Activated CD4-positive, alpha-beta T cell treated with anti-CD3 and anti-CD28 coated beads, Interleukin-2, amount 50 U/mL, for 48 hours (primary cell): ENCODE results near the gene RAB42.
"Not testable (repeated sequence)": the region's sequence is repeated elsewhere in the genome, so short reads cannot be mapped to it uniquely, and the experiment has no call there.

ENCODE experiments used
- DNase-seq, 2 experiments: peaks; one replicate each; pipeline ENCODE4 v3.0.0-alpha.2; 2020

The RAB42 gene, protein sequence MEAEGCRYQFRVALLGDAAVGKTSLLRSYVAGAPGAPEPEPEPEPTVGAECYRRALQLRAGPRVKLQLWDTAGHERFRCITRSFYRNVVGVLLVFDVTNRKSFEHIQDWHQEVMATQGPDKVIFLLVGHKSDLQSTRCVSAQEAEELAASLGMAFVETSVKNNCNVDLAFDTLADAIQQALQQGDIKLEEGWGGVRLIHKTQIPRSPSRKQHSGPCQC

DNA sequence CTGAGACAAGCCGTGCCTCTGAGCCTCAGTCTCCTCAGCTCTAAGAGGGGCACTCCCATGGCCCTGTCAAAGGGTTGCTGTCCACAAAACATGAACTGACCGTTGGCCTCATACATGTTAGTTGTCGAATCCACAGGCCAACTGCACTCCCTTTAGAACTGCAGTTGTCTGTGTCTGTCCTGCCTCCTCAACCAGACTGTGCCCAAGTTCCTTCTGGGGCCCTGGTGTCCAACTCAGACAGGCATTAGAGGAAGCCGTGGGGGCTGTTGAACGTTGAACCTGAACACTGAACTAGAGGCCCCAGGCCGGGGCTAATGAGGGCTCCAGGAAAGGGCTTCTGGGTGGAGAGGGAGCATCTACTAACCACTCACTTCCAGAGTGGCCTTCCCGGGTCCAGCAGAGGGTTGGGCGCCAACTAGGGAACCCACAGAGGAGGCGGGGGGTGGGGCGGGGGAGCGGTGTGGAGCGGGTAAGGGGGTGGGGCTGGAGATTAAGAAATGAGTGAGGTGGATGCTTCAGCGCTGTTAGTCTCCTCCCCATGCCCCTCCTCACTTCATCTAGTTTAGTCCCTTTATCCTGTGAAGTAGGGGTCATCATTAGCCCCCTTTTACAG lies at the start of gene RAB42:
TSS of gene RAB42 (plus strand) at position 558 of the 613 bp plus-strand sequence. CDS start 247 bp downstream, outside the sequence.
- DNase-seq = peak; percentile 16 to 19

DNA sequence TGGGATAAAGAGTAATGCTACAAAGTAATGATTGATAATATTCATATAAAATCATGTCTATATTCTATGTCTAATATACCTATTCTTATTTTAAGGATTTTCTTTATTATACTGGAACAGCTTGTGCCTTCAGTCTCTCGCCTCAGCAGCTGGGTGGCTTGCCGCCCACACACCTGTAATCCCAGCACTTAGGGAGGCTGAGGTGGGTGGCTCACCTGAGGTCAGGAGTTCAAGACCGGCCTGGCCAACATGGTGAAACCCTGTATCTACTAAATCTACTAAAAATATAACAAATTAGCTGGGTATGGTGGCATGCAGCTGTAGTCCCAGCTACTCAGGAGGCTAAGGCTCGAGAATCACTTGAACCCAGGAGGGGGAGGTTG lies 46.8 kb upstream of the RAB42 start:
- DNase-seq = no peak

DNA sequence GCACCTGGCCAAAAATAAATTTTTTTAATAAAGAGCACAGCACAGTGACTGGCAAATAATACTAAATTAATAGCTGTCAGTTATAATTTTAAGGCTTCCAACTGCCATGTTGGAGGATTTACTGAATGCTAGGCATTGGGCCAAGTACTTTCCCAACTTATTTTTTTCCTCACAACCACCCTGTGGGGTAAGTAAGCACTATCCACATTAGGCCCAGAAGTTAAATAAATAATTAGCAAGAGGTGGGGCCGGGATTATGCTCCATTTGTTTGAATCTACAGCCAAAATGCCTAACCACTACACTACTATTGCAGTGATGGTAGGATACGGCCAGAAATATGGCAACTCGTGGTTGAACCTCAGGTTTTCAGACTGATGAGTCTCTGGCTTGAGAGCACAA lies 43.7 kb upstream of the RAB42 start:
- DNase-seq = no peak

DNA sequence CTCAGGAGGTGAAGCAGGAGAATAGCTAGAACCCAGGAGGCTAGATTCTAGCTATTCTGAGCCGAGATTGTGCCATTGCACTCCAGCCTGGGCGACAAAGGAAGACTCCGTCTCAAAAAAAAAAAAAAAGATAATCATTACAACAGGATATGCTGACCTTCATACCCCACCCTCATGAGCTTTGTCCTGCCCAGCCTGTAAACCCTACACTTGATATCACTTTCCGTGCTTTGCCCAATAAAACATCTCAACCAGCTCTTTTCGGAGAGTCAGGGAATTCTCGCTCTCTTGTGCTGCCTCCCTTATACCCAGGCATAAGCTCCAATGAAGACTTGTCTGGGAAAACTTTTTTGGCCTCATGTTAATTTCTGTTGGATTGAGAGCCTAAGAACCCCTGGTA lies 40.7 kb upstream of the RAB42 start:
- no peak for DNase-seq

DNA sequence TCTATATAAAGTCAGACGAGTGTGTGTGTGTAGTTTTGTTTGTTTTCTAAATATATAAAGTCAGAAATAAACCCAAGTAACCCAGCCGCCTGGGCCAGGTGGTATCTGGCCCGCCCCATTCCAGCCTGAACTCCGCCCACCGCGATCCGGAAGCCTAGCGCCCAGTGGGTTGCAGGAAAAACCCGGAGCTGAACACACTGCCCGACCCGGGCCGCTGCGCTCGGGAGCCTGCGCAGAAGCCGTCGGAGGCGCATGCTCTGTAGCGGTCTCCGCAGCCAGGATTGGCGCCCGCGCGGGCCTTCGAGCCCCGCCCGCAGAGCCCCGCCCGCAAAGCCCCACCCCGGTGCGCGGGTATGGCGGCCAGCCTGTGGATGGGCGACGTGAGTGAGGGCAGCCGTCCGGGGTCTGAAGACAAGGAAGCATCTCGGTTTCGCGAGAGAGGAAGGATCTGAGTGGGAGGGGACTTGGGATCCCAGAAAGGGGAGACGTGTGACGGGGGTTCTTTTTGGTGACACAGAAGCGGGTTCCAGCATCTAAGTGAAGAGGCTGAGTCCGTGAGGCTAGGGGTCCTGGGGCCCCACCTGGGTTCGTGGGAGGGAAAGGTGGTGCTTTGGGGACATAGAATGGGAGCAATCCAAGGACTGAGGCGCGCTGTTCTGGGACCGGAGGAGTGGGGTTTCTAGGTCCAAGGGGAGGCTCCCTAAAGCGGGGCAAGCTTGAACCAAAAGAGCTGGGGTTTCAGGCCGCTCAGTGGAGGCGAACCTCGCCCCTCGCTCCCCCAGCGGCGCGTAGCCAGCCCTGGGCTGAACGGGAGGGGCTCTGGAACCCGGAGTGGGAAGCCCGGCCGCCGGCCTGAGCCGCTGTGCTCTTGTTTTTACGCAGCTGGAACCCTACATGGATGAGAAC lies 39.1 kb upstream of the RAB42 start, which contains the start of gene TRNAU1AP:
TSS of gene TRNAU1AP (plus strand) at position 328 of the 906 bp plus-strand sequence. CDS start at position 354, 26 bp downstream.
- DNase-seq = peak; percentile 98

DNA sequence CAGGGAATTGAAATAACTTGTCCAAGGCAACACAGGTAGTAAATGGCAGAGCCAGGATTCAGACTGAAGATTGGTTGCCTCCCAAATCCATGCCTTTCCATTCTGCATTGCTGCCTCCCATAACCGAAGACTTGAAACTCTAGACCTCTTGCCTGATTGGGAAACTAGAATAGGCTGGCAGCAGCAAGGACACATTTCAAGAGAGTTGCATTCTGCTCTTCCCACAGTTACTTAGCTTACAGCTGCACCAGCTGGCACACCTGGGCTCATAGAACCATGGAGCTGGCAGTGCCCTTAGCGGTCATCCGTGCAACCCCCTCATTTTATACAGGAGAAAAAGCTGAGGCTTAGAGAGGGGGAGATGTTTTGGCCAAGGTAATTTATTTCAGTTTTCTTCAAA lies 31.2 kb upstream of the RAB42 start:
- DNase-seq = no peak

DNA sequence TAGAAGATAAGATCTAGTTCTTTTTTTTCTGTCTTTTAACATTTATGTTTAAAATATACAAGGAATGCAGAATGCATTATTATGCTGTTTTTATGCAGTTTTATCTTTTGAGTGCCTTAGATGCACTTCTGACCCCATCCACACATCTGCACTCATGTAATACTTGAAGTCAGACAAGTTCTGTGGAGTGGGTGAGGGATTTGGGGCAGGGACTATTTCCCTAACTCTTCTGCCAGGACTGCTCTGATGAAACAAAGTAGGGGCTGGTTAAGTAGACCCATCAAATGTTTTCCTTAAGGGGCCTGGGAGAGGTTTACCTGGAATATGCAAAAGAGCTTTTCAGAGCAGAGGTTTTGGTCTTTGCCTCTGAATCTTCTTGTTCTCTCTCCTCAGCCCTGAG lies 27.8 kb upstream of the RAB42 start:
- no peak for DNase-seq

DNA sequence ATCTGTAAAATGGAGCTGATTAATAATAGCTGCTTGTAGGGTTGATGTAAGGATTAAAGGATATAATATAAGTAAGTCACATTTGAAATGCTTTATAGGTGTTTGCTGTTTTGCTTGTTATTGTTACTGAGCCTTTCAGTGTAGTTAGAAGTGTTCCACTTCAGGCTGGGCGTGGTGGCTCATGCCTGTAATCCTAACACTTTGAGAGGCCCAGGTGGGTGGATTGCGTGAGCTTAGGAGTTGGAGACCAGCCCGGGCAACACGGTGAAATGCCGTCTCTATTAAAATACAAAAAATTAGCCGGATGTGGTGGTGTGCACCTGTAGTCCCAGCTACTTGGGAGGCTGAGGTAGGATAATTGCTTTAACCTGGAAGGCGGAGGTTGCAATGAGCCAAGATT lies 27.0 kb upstream of the RAB42 start:
- no peak for DNase-seq

DNA sequence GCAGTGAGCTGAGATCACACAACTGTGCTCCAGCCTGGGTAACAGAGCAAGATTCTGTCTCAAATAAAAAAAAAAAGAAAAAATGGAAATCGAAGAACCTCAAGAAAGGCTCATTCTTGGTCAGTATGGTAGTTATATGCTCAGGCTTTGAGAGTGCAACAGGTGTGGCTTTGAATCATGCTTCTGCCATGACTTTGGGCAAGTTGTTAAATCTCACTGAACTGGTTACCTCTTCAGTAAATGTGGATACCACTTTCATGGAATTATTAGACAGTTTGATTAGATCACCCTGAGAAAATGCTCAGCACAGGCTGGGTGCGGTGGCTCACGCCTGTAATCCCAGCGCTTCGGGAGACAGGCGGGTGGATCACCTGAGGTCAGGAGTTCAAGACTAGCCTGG lies 26.3 kb upstream of the RAB42 start:
- DNase-seq = no peak

DNA sequence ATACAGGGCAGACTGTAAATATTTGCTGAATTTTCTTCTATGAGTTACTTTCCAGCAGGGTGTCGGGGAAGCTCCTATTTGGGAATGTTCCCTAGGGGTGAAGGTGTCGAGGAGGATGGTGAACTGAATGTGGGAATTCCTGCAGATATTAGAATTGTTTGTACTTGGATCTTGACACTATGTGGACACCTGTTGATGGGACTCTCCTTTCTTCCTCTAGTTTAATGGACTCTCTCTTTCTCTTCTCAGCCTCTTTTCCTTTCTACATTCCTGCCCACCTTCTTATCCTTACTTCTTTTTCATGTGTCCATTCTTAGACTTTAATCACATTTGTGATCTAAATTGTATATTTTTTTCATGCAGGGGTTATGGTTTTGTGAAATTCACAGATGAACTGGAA lies 25.1 kb upstream of the RAB42 start:
- no peak for DNase-seq

DNA sequence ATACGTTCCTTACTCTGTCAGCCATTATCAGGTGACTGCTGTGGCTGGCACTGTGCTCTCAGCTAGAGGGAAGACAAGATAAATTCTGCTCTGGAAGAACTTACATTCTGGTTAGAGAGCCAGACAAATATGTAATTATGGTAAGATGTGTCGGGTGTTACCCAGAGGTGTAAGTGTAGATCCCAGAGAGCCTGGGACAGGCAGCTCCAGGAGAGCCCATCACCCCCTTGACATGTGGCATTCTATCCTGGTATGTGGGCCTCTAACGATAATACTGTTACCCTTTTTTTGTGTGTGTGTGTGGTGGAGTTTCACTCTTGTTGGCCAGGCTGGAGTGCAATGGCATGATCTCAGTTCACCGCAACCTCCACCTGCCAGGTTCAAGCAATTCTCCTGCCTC lies 20.2 kb upstream of the RAB42 start:
- DNase-seq = no peak

DNA sequence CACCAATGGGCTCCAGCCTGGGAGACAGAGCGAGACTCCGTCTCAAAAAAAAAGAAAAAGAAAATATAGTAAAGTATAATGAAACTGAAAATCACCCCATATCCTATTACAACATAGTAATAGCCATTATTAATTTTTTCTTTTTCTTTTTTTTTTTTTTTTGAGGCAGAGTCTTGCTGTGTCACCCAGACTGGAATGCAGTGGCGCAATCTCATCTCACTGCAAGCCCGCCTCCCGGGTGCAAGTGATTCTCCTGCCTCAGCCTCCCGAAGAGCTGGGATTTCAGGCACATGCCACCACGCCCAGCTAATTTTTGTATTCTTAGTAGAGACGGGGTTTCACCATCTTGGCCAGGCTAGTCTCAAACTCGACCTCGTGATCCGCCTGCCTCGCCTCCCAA lies 19.2 kb upstream of the RAB42 start:
- not testable (repeated sequence) for DNase-seq

DNA sequence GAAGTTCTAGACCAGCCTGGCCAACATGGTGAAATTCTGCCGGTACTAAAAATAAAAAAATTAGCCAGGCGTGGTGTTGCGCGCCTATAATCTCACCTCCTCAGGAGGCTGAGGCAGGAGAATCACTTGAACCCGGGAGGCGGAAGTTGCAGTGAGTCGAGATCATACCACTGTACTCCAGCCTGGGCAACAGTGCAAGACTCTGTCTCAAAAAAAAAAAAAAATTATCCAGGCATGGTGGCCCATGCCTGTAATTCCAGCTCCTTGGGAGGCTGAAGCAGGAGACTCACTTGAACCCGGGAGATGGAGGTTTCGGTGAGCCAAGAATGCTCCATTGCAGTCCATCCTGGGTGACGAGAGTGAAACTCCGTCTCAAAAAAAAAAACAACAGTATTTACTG lies 18.5 kb upstream of the RAB42 start:
- no peak for DNase-seq

DNA sequence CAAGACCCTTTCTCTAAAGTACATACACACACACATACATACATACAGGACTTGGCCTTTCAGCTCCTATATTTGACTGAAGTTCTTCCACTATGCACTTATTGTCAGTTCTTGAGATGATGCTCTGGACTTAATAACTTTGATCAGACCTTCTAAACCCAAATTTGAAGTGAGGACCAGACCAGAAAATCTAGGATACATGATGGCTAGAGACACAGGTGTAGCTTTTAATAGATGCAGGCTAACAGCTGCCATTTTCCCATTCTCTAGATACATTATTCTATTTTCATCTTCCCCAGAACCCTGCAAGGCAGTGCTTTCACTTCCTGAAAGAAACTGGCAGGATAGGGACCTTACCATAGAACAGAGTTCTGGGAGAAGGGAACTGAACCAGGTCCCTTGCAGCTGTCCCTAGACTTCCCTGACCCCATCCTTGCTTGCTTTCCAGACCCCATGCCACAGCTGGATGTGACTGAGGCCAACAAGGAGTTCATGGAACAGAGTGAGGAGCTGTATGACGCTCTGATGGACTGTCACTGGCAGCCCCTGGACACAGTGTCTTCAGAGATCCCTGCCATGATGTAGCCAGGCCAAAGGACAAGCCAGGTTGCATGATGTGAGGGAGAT lies 14.9 kb upstream of the RAB42 start:
- peak; percentile 40 to 59 for DNase-seq

DNA sequence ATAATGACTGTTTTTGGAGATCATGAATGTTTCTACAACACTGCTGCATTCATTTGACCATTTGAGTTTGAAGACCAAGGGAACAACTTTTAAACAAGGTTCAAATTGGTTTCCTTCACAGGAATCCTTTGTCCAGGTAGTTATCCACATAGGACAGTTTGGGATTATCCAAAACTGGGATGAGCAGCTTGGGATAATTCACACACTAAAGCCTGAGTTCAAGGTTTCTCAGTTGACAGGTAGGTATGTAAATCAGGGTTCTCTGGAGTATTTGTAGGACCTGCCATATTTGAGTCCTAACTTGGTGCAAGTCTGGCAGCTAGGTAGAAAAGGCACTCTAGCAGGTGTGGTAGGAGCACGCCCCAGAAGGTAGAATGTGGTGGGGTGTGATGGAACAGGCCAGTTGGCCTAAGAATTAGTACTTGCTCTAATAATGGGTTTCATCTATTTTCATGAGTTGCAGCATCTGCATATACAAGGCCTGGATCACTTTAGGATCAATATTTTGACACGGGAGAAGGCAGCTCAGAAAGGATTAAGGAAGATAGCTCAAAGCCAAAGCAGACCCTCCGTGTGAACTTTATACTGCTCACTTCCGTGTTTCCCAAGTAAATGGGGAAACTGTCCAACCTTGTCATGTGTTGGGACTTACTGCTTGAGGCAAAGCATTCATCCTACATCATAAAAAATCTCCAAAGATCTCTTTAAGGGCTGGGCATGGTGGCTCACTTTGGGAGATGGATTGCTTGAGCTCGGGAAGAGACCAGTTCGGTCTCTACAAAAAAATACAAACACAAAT lies 14.1 kb upstream of the RAB42 start:
- DNase-seq = peak; percentile 37 to 40

DNA sequence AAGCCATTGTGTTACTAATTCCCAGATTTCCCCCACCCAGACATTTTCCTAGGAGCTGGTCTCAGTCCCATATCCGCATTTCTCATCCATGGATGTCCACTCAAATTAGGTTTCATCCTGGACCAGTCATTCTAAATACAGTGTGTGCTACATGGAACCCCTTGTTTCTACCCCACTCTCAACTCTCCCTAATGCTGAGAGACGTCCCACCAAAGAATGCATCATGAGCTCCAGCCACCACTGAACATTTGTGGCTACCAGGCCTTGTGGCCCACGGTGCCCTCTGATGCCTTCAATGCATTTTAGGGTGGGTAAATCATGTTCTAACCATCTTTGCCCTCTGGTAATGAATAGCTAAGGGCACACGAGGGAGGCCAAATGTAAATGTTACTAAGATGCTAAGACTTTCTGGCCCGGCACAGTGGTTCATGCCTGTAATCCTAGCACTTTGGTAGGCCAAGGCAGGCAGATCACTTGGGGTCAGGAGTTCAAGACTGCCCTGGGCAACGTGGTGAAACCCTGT lies 13.3 kb upstream of the RAB42 start:
- DNase-seq = peak in 1 of 2 experiments; percentile 15

DNA sequence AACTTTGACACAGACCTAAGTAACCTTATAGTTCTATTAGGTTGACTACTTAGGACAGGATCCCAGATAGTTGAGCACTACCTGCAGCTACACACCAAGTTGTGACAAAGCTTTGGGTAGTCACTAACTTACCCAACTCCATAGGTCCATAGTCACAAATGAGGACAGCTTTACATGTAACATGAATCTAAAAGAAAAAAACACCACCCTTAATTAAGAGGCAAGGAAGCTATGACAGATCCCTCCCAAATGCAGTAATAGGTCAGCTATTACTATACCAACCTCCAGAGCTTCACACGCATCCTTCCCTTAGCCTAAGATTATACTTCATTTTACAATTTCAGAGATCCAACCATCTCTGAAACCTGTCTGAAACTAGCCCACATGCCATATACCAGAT lies 12.7 kb upstream of the RAB42 start:
- no peak for DNase-seq

DNA sequence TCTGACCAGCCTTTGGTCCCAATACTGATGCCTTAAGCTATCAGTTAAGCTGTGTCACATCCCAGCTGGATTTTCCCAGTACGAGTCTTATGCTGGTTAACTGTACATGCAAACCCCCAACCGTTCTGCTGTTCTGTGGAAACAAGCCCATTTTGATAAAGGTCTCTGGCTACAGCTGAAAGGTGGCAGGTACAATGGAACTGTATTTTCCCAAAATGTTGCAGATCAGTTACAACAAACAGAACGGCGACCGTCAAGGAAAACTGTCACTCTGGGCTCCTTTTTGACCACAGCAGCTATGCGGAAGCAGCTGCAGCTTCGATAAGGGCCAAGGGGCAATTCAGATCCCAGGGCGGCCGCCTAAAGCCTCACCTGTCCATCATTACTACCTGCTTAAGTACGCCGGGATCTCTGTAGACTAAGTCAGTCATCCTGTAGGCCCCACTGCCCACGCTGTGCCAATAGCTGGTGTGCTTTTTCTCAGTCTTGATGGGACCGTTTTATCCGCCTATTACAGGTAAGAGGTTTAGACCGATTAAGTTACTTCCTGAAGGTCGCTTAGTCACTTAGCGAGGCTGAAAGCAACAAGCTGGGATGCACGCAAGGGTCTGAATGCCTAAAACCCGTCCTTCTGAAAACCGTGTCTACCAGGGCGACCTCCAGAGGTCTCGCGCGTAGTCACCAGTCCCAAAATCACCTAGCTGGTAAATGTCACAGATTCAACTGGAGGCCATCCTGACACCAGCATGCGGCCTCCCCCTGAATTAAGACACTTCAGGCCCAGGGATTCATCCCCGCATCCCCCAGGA lies 11.1 kb upstream of the RAB42 start:
- peak; percentile 35 to 59 for DNase-seq

DNA sequence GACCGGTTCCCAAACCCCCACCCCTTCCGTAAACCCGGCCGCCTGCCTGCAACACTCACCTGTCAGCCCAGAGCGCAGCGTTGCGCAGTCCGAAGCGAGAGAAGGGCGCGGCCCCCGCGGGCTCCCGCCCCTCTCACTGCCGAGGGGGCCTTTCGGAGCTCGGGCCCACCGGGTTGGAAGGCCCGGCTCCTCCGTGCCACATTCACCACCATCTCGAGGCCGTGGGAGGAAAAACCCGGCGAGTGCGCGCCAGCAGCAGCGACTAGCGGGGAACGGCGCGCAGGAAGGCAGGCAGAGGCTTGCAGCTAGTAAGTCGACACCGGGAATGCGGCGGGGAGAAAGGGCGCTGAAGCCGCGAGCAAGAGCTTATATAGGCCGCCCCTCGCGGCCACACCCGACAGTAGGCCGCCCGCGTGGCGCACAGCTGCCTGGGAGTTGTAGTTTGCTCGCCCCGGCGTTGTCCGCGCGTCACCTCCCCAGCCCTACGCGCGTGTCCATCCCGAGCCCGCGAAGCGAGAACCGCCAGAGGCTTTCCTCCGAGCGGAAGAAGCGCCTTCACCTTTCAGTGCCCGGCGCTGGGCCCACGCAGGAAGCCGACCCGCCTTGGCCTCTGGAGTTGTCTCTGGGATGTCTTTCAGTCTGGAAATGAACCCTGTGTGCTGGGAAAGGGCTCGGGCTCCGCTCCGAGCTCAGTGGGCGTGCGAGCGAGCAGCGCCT lies 10.4 kb upstream of the RAB42 start:
- peak; percentile 94 to 95 for DNase-seq

DNA sequence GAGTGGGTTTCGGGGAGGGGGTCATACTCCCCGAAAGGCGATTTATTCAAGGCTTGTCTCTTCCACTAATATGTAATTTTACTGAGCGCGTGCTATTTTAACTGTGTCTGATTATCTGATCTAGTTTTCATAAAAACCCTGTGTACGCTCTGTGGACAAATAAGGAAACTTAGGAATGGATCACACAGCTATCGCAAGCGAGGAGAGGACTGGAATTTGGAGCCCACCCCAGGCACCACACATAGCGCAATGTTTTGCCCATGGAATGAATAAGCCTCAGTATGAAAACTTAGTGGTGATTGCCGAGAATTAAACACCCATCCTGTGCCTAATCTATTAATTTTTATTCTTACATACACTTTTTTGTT lies 9.8 kb upstream of the RAB42 start:
- DNase-seq = no peak
